ENCODE results near the gene ANO2.

Gene ANO2

GRCh38 chr12:5637698-5638097 is 307.4 kb downstream of the ANO2 start:
- DNase-seq (ENCODE audit: insufficient read length, low spot score) (no peak), FAIRE-seq (no peak)

GRCh38 chr12:5636907-5637306 is 308.2 kb downstream of the ANO2 start:
- DNase-seq (ENCODE audit: insufficient read length, low spot score) (no peak), FAIRE-seq (no peak)

DNA sequence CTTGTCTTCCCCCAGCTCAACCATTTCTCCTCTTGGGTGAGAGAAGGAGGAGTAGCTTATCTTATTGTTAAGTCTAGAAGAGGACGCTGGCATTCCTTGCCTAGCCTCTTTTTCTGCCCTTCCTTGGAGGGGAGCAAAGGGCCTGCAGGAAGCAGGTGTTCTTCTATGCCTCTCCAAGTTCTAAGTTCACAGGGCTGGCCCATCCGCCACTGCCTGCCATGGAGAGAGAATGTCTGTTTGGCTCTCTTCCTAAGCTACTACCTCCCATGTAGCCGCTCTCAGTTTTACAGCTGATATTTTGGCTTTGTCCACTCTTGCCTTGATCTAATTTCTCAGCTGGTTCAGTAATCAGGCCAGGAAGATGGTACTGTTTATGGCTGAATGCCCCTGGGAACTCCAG is 312.0 kb downstream of the ANO2 start:
- FAIRE-seq (no peak), DNase-seq (ENCODE audit: insufficient read length, low spot score) (no peak)

GRCh38 chr12:5632453-5632852 is 312.6 kb downstream of the ANO2 start:
- FAIRE-seq = no peak
- DNase-seq (ENCODE audit: insufficient read length, low spot score) = no peak

DNA sequence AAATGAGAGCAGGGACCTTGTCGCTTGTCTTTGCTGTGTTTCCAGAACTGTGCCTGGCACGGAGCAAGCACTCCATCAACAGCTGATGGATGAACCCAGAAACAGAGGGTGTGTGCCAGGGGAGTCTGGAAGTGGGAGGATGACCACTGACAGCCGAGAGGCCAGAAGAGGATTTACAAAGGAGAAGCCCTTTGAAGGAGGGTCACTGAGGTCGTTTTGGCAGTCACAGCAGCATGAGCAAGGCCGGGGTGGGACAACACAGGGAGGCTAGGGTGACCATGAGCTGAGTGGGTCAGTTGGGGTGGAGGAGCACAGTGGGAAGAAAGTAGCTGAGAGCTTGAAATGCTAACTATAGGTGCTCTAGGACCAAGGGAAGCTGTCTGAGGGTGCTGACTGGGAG is 313.6 kb downstream of the ANO2 start:
- DNase-seq (ENCODE audit: insufficient read length, low spot score) (no peak), FAIRE-seq (no peak)

DNA sequence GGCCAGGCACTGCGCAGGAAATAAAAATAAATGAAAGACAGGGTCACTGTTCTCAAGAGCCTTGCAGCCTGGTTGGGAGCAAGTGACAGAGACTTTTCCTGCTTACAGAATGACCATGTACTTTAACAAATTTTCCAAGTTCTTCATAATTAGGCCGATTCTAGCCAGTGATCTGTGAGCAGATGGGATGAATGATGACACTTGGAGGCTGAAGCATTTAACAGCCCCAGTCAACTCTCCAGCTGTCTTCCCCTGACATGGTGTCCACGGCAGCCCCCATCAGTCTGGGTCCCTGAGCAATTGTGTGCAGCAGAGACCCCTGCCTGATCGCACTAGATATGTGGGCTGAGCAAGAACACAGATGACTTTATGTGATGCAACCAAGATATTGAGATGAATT is 314.3 kb downstream of the ANO2 start:
- DNase-seq (ENCODE audit: insufficient read length, low spot score) = no peak
- no peak for FAIRE-seq

DNA sequence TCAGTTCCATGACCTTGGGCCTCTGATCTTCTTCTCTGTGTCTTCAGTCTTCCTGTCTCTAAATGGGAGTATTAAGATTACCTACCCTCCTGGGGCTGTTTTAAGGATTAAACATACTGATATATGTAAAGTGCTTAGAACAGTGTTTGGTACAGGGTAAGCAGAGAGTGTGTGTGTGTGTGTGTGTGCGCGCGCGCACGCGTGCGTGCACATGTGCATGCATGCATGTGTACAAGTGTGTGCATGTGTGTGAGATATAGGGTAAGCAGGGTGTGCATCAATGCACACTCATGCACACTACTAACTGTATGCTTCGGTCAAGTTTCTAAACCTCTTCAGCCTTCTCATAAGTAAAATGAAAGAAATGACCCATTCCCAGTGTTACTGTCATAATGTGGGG is 316.6 kb downstream of the ANO2 start:
- no peak for FAIRE-seq
- no peak for DNase-seq (ENCODE audit: insufficient read length, low spot score)

DNA sequence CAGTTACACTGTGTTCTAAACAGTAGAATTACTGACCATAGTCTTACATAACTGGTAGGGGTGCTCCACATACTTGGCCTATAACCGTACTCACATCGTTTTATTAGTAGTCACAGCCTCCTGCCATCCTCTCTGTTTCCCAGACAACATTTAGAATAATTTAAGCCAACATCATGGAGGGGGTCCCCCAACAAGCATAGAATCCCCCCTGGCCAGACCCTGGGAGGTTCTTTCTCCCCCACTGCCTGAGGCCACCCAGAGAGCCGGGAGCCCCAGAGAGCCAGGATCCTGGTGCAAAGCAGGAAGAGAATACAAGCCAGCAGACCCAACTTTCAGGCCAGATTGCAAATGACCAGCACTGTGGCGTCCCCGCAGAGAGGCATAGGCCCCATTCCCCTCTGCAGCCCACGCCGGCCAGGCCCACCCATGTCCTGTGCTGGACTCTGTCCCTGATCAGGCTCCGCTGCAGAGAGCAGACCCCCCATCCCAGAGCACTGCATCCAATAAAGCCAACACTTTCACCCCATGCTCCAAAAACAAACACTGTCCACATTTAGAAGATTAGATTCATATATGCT is 317.9 kb downstream of the ANO2 start:
- FAIRE-seq = no peak
- no peak for DNase-seq (ENCODE audit: insufficient read length, low spot score)

- DNase-seq (ENCODE audit: insufficient read length, low spot score) (no peak), FAIRE-seq (no peak)
Observed at GRCh38 chr12:5626151-5626550, 318.9 kb downstream of the ANO2 start.

DNA sequence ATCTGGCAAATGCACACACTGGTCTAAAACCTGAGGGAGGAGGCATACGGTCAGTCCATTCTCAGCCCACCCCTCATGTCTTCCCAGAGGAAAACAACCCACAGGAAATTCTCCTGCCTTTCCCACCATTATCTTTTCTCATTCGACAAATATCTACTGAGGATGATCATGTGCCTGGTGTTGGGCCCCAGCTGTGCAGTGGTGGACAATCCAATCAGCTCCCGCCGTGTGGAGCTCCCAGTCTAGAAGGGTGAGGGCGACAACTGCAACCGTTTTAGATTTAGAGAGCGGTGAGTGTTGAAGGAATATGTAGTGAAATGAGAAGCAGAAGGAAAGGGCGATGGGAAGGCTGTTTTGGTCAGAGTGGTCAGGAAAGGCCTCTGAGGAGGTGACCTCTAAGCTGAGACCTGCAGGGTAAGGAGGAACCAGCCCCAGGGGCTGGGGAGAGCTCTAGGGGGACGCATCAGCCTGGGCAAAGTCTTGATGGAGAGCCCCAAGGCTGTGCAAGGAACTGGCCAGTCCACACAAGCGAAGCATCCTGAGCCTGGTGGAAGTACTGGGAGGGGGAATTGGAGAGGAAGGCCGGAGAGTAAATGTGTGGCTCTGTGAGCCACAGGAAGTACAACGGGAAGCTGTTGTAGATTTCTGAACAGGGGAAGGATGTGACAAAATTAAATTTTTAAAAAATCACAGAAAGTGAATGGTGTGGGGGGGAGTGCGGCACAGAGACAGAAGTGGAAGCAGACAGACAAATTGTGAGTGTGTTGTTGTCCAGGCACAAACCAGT is 320.4 kb downstream of the ANO2 start:
- DNase-seq (ENCODE audit: insufficient read length, low spot score) = no peak
- no peak for FAIRE-seq

- DNase-seq (ENCODE audit: insufficient read length, low spot score) (no peak), FAIRE-seq (no peak)
Observed at GRCh38 chr12:5623411-5623810, 321.6 kb downstream of the ANO2 start.

DNA sequence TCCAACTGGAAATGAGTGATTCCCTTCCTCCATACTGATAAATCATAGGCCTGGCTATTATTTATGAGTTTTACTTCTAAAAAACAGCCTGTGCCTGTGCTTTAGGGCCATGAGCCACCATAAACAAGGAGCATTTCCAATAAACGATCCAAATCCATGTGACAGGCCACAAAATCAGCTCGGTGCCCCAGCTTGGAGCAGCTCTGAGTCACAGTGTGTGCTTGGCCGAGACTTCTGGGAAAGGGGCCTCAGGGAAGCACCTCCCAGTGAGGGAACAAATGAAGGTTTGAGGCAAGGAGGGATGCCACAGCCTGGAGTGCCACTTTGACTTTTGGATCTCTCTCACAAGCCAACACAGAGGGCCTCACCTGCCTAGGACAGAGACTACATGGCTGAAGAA is 322.8 kb downstream of the ANO2 start:
- FAIRE-seq = no peak

GRCh38 chr12:5621329-5621728 is 323.7 kb downstream of the ANO2 start:
- DNase-seq (ENCODE audit: insufficient read length, low spot score) = no peak
- FAIRE-seq = no peak

More for the DNA sequence above, 322.8 kb downstream of the ANO2 start:
- DNase-seq (ENCODE audit: insufficient read length, low spot score) = no peak

DNA sequence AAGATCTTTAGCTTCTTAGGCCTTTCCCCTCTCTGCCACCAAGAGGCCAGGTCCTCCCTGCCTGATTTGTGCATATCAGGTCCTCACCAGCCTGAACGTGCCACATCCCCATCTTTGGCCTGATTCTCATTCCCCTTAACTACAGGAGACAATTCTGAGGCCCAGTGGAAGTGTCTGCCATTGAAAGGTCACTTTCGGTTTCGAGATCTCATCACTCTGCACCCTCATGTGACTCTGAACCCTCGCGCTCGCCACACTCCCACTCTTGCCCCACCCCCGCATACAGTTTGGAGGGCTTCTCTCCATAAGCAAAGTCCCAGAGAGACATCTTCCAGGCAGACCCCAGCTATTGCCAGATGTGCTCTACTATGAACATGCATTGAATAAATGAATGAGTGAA is 324.2 kb downstream of the ANO2 start:
- no peak for DNase-seq (ENCODE audit: insufficient read length, low spot score)
- FAIRE-seq = no peak

- DNase-seq (ENCODE audit: insufficient read length, low spot score) (no peak), FAIRE-seq (no peak)
Observed at GRCh38 chr12:5619628-5620027, 325.4 kb downstream of the ANO2 start.

GRCh38 chr12:5616854-5617253 is 328.2 kb downstream of the ANO2 start:
- DNase-seq (ENCODE audit: insufficient read length, low spot score) = no peak
- no peak for FAIRE-seq

GRCh38 chr12:5615760-5616159 is 329.3 kb downstream of the ANO2 start:
- DNase-seq (ENCODE audit: insufficient read length, low spot score) (no peak), FAIRE-seq (no peak)

DNA sequence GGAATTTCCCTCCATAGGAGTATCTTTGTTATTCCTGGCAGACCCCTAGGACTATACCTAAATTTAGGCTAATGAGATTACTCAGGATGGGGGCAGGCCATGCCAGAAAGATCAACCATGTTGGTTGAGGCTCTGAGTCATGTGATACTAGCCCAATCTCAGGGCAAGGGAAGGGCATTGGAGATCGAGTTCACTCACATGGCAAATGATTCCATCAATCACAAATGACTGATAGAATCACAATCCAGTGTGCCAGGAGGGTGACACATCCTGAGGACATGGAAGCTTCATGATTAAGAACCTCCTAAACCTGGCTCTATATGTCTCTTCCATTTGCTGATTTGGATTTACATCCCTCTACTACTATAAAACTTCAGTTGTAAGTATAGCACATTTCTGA is 330.8 kb downstream of the ANO2 start:
- FAIRE-seq = no peak
- DNase-seq (ENCODE audit: insufficient read length, low spot score) = no peak

- FAIRE-seq (peak; percentile 36), DNase-seq (ENCODE audit: insufficient read length, low spot score) (no peak)
Observed at GRCh38 chr12:5612556-5613410, 332.3 kb downstream of the ANO2 start.

DNA sequence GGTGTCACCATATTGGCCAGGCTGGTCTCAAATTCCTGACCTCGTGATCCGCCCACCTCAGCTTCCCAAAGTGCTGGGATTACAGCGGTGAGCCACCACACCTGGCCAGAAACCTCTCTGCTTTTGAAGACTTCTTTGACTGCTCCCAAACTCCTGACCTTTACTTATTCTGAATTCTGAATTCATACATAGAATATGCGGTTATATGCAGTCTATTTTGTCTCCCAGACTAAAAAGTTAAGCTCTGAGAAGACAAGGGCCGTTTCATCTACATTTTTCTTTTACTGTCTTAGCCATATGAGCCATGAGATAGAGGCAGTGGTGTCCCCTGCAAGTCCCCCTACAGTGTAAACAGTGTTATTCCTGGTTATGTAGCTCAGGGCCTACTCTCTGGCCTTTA is 333.9 kb downstream of the ANO2 start:
- no peak for FAIRE-seq
- DNase-seq (ENCODE audit: insufficient read length, low spot score) = no peak

DNA sequence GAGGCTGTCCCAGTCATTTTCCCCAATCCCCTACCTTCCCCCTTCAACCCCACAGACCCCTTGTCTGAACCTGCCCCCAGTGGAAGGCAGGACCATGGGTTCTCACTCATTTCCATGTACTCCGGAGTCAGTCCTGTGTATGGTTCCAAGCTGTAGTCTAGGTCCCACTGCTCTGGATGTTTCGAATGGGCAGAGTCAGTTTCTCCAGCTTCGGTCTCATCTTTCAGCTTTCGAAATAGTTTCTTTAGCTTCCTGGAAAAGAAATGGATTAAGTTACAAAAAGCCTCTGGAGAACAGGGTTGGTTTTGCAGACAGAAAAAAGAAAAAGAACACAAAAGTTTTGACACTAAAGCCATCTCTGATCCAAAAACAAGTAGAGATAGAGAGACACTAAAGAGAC is 345.7 kb downstream of the ANO2 start:
- FAIRE-seq (no peak), DNase-seq (ENCODE audit: insufficient read length, low spot score) (no peak)

DNA sequence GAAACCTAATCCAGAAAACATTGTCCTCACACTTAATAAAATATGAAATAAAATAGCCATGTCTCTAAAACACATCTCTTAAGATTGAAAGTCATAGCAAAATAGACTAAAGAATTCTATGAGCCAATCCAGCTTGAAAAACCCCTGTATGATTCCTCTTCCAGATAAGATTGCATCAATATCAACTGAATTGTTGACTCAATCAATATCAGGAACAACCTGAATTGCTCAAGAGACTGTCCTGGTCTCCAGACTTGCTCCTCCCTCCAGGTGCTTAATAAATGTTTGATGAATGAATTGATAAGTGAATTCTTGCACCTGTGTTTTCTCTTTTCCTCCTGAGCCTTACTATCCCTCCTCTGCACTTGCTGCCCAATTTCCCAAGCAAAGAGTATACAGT is 351.1 kb downstream of the ANO2 start:
- DNase-seq (ENCODE audit: insufficient read length, low spot score) (no peak), FAIRE-seq (no peak)
